Trophoblast cell (in vitro differentiated cells and primary cell): ENCODE results near the gene ADRA2C. TPM values are rescaled to one million over a fixed set of nuclear protein-coding genes. Genes with fewer than 3 reads are reported as not detected.

ENCODE experiments used
- DNase-seq, 2 donors: peaks; one replicate each; pipeline ENCODE4 v3.0.0-alpha.2; 2016
- H2AFZ ChIP-seq: 2 replicates; pipeline ENCODE4 v1.6.1; 2013; ENCODE audit warnings: low read length, moderate library complexity, mild to moderate bottlenecking; ENCODE audit not compliant: insufficient read depth, poor library complexity
- H2AK5ac ChIP-seq: 2 replicates; pipeline ENCODE4 v1.6.1; 2013; ENCODE audit warnings: mild to moderate bottlenecking, low read length
- H2BK120ac ChIP-seq: 2 replicates; pipeline ENCODE4 v1.6.1; 2013; ENCODE audit warnings: low read length, mild to moderate bottlenecking, moderate library complexity; ENCODE audit not compliant: insufficient read depth, poor library complexity
- H2BK12ac ChIP-seq: 2 replicates; pipeline ENCODE4 v1.6.1; 2013; ENCODE audit warnings: mild to moderate bottlenecking, low read length, moderate library complexity
- H2BK5ac ChIP-seq: 2 replicates; pipeline ENCODE4 v1.6.1; 2013; ENCODE audit warnings: low read length, low read depth, moderate library complexity, mild to moderate bottlenecking; ENCODE audit not compliant: poor library complexity
- H3K14ac ChIP-seq: 2 replicates; pipeline ENCODE4 v1.6.1; 2013; ENCODE audit warnings: mild to moderate bottlenecking, low read length
- H3K18ac ChIP-seq: 2 replicates; pipeline ENCODE4 v1.6.1; 2013; ENCODE audit warnings: mild to moderate bottlenecking, low read length
- H3K23ac ChIP-seq: 2 replicates; pipeline ENCODE4 v1.6.1; 2013; ENCODE audit warnings: low read length
- H3K27ac ChIP-seq: 2 replicates; pipeline ENCODE4 v1.5.1; 2013; ENCODE audit warnings: low read depth, mild to moderate bottlenecking, inconsistent platforms, low read length, moderate library complexity
- H3K27me3 ChIP-seq: 2 replicates; pipeline ENCODE4 v1.6.1; 2013; ENCODE audit warnings: inconsistent platforms, mild to moderate bottlenecking, low read length, moderate library complexity; ENCODE audit not compliant: insufficient read depth
- H3K36me3 ChIP-seq, 2 experiments: 1 replicate in 1 of 2; 2 replicates in 1 of 2; pipeline ENCODE4 v1.6.1; 2013; ENCODE audit warnings: low read length in 2 of 2, mild to moderate bottlenecking in 2 of 2, moderate library complexity in 1 of 2; ENCODE audit not compliant: insufficient read depth in 2 of 2, control insufficient read depth in 1 of 2
- H3K4ac ChIP-seq: 2 replicates; pipeline ENCODE4 v1.6.1; 2013; ENCODE audit warnings: low read depth, mild to moderate bottlenecking, low read length, moderate library complexity
- H3K4me1 ChIP-seq, 2 experiments: 1 replicate in 1 of 2; 2 replicates in 1 of 2; pipeline ENCODE4 v1.6.1; 2013; ENCODE audit warnings: low read length in 2 of 2, mild to moderate bottlenecking in 2 of 2, moderate library complexity in 1 of 2; ENCODE audit not compliant: insufficient read depth in 2 of 2, control insufficient read depth in 1 of 2
- H3K4me2 ChIP-seq: 2 replicates; pipeline ENCODE4 v1.6.1; 2013; ENCODE audit warnings: inconsistent platforms, mild to moderate bottlenecking, low read length, moderate library complexity
- H3K4me3 ChIP-seq: 2 replicates; pipeline ENCODE4 v1.5.1; 2013; ENCODE audit warnings: mild to moderate bottlenecking, low read depth, low read length, inconsistent platforms
- H3K79me1 ChIP-seq: one replicate; pipeline ENCODE4 v1.6.1; 2013; ENCODE audit warnings: low read length
- H3K79me2 ChIP-seq: 2 replicates; pipeline ENCODE4 v1.6.1; 2013; ENCODE audit warnings: low read length, mild to moderate bottlenecking; ENCODE audit not compliant: control insufficient read depth, insufficient read depth, poor library complexity
- H3K9ac ChIP-seq: 2 replicates; pipeline ENCODE4 v1.6.1; 2013; ENCODE audit warnings: mild to moderate bottlenecking, low read length
- H3K9me3 ChIP-seq: 2 replicates; pipeline ENCODE4 v1.6.1; 2013; ENCODE audit warnings: low read depth, mild to moderate bottlenecking, control low read depth, inconsistent platforms, low read length; ENCODE audit not compliant: insufficient read depth
- H4K12ac ChIP-seq: 2 replicates; pipeline ENCODE4 v1.6.1; 2013; ENCODE audit warnings: low read depth, mild to moderate bottlenecking, low read length, moderate library complexity
- H4K8ac ChIP-seq: 2 replicates; pipeline ENCODE4 v1.6.1; 2013; ENCODE audit warnings: low read depth, mild to moderate bottlenecking, low read length, moderate library complexity
- H4K91ac ChIP-seq: one replicate; pipeline ENCODE4 v1.6.1; 2013; ENCODE audit warnings: low read depth, mild to moderate bottlenecking, low read length, moderate library complexity
- WGBS: extraction: QIAGEN DNeasy Blood & Tissue Kit; methylation state at CpG from one replicate; pipeline ENCODE4 v1.1.7; 2013; ENCODE audit warnings: missing lambda C conversion rate; ENCODE audit not compliant: insufficient read length, insufficient coverage; ENCODE audit errors: extremely low coverage; 5-methylcytosine and 5-hydroxymethylcytosine counted together
- polyA plus RNA-seq: library from polyadenylated mRNA; stranded (reverse); fragments of 200-250 nt; gene quantifications from 2 replicates; pipeline ENCODE4 v1.2.3, GENCODE V29; 2013

ADRA2C gene
- polyA plus RNA-seq = 5.4 and 6.4 TPM in 2 replicates

GRCh38 chr4:3766036-3766784, at the start of gene ADRA2C:
ADRA2C (plus strand) TSS chr4:3766385; CDS start chr4:3766607, 222 bp downstream.
- peak within 1 kb of the TSS; percentile 34 for H2AFZ ChIP-seq
- no peak for DNase-seq
- WGBS = no CpG with 5 or more reads among the region's 131 CpGs
- no peak within 1 kb of the TSS for H3K27ac ChIP-seq
- H2AK5ac ChIP-seq = no peak within 1 kb of the TSS
- H2BK120ac ChIP-seq = no peak within 1 kb of the TSS
- peak within 1 kb of the TSS; percentile 35 for H4K12ac ChIP-seq
- no peak within 1 kb of the TSS for H2BK12ac ChIP-seq
- no peaks in the 10 kb centered on the region for H3K36me3 ChIP-seq
- H3K14ac ChIP-seq = no peak within 1 kb of the TSS
- H3K27me3 ChIP-seq = peaks cover 10% of the 10 kb centered on the region
- H4K91ac ChIP-seq = no peak within 1 kb of the TSS
- H3K4me2 ChIP-seq = peak within 1 kb of the TSS; percentile 62
- no peak within 1 kb of the TSS for H3K9ac ChIP-seq
- H3K4ac ChIP-seq = no peak within 1 kb of the TSS
- peaks cover 6% of the 10 kb centered on the region for H3K9me3 ChIP-seq
- peaks cover 5 to 12% of the 10 kb centered on the region in 2 experiments for H3K4me1 ChIP-seq
- H4K8ac ChIP-seq = no peak within 1 kb of the TSS
- H3K4me3 ChIP-seq = peak within 1 kb of the TSS; percentile 54
- no peaks in the 10 kb centered on the region for H3K79me1 ChIP-seq
- H3K18ac ChIP-seq = no peak within 1 kb of the TSS
- H3K79me2 ChIP-seq = no peaks in the 10 kb centered on the region
- H2BK5ac ChIP-seq = no peak within 1 kb of the TSS
- H3K23ac ChIP-seq = no peak within 1 kb of the TSS

GRCh38 chr4:3716631-3717235, 49.5 kb upstream of the ADRA2C start:
- H3K27me3 ChIP-seq = no peaks in the 10 kb centered on the region
- H2BK120ac ChIP-seq = no peak overlapping the region
- H3K9me3 ChIP-seq = peaks cover 14% of the 10 kb centered on the region
- H3K36me3 ChIP-seq = no peaks in the 10 kb centered on the region
- no peaks in the 10 kb centered on the region for H3K79me1 ChIP-seq
- H2AK5ac ChIP-seq = no peak overlapping the region
- no peak overlapping the region for H3K23ac ChIP-seq
- H3K4me1 ChIP-seq = no peaks in the 10 kb centered on the region
- no CpG with 5 or more reads among the region's 10 CpGs for whole genome bisulfite sequencing
- H3K14ac ChIP-seq = no peak overlapping the region
- H2BK12ac ChIP-seq = no peak overlapping the region
- no peak overlapping the region for H3K18ac ChIP-seq
- H4K12ac ChIP-seq = no peak overlapping the region
- no peaks in the 10 kb centered on the region for H3K79me2 ChIP-seq
- H4K91ac ChIP-seq = no peak overlapping the region
- no peak overlapping the region for H2AFZ ChIP-seq
- no peak overlapping the region for H3K27ac ChIP-seq
- H2BK5ac ChIP-seq = no peak overlapping the region
- H3K4ac ChIP-seq = no peak overlapping the region
- no peak overlapping the region for H3K4me3 ChIP-seq
- no peak for DNase-seq
- no peak overlapping the region for H3K4me2 ChIP-seq
- H3K9ac ChIP-seq = no peak overlapping the region
- H4K8ac ChIP-seq = no peak overlapping the region

GRCh38 chr4:3717241-3717640, 48.9 kb upstream of the ADRA2C start:
- H2BK5ac ChIP-seq = no peak overlapping the region
- no peaks in the 10 kb centered on the region for H3K4me1 ChIP-seq
- H3K4me2 ChIP-seq = no peak overlapping the region
- no peak overlapping the region for H3K4ac ChIP-seq
- H3K18ac ChIP-seq = no peak overlapping the region
- no peak overlapping the region for H4K12ac ChIP-seq
- no peak overlapping the region for H3K23ac ChIP-seq
- no peak overlapping the region for H4K8ac ChIP-seq
- H2BK12ac ChIP-seq = no peak overlapping the region
- no peaks in the 10 kb centered on the region for H3K36me3 ChIP-seq
- H2BK120ac ChIP-seq = no peak overlapping the region
- H3K79me1 ChIP-seq = no peaks in the 10 kb centered on the region
- H3K14ac ChIP-seq = no peak overlapping the region
- H3K9ac ChIP-seq = no peak overlapping the region
- no peak overlapping the region for H3K4me3 ChIP-seq
- H3K27me3 ChIP-seq = no peaks in the 10 kb centered on the region
- no CpG with 5 or more reads among the region's 6 CpGs for WGBS
- no peak for DNase-seq
- H3K79me2 ChIP-seq = no peaks in the 10 kb centered on the region
- H2AK5ac ChIP-seq = no peak overlapping the region
- no peak overlapping the region for H3K27ac ChIP-seq
- no peak overlapping the region for H4K91ac ChIP-seq
- peaks cover 14% of the 10 kb centered on the region for H3K9me3 ChIP-seq
- H2AFZ ChIP-seq = no peak overlapping the region

- no peak overlapping the region for H4K8ac ChIP-seq
- no peak overlapping the region for H4K12ac ChIP-seq
- H3K27me3 ChIP-seq = no peaks in the 10 kb centered on the region
- no peak overlapping the region for H3K4me2 ChIP-seq
- H3K79me2 ChIP-seq = no peaks in the 10 kb centered on the region
- no peak overlapping the region for H3K4ac ChIP-seq
- no peak overlapping the region for H3K9ac ChIP-seq
- no peaks in the 10 kb centered on the region for H3K79me1 ChIP-seq
- no peak overlapping the region for H3K18ac ChIP-seq
- H2BK12ac ChIP-seq = no peak overlapping the region
- DNase-seq = no peak
- no CpG with 5 or more reads among the region's 2 CpGs for WGBS
- H3K27ac ChIP-seq = no peak overlapping the region
- H3K23ac ChIP-seq = no peak overlapping the region
- no peak overlapping the region for H4K91ac ChIP-seq
- H3K4me3 ChIP-seq = no peak overlapping the region
- no peak overlapping the region for H2AFZ ChIP-seq
- H2AK5ac ChIP-seq = no peak overlapping the region
- H3K36me3 ChIP-seq = no peaks in the 10 kb centered on the region
- no peak overlapping the region for H3K14ac ChIP-seq
- peaks cover 20% of the 10 kb centered on the region for H3K9me3 ChIP-seq
- no peak overlapping the region for H2BK120ac ChIP-seq
- no peak overlapping the region for H2BK5ac ChIP-seq
- no peaks in the 10 kb centered on the region for H3K4me1 ChIP-seq
Observed at GRCh38 chr4:3718462-3718861, 47.7 kb upstream of the ADRA2C start.
